Hindlimb muscle (tissue), 1 donor: ENCODE data around the gene NCBP3. TPM values are rescaled to one million over a fixed set of nuclear protein-coding genes. Genes with fewer than 3 reads are reported as not detected.
"Not testable (repeated sequence)": the region's sequence is repeated elsewhere in the genome, so short reads cannot be mapped to it uniquely, and the experiment has no call there.

Experiments used
- DNase-seq: peaks from one replicate; pipeline ENCODE4 v3.0.0-alpha.2; 2013
- polyA plus RNA-seq: library from polyadenylated mRNA; unstranded; fragments of 120-200 nt; gene quantifications from one replicate; pipeline ENCODE4 v1.2.1, GENCODE V29; 2013; ENCODE audit not compliant: insufficient read length

NCBP3 gene
- polyA plus RNA-seq, 1 donor, result 66.5 TPM

DNA sequence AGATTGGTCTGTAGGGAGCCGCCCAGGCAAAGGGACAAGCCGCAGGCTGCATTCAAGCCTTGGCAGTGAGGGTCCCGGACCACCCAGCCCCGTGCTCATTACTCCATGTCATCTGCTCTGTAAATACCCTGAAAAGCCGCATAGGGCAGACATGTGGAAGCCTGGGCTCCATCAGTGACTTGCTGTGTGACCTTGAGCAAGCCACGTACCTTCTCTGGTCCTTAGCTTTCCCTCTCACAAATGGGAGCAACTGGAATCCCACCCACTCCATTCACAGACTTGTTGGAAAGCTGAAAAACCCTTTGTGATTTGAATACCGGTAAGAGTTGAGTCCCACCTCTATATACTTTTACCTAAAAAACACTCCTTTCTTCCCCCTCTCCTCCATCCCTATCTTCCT lies 34.9 kb upstream of the NCBP3 start:
- no peak for DNase-seq

DNA sequence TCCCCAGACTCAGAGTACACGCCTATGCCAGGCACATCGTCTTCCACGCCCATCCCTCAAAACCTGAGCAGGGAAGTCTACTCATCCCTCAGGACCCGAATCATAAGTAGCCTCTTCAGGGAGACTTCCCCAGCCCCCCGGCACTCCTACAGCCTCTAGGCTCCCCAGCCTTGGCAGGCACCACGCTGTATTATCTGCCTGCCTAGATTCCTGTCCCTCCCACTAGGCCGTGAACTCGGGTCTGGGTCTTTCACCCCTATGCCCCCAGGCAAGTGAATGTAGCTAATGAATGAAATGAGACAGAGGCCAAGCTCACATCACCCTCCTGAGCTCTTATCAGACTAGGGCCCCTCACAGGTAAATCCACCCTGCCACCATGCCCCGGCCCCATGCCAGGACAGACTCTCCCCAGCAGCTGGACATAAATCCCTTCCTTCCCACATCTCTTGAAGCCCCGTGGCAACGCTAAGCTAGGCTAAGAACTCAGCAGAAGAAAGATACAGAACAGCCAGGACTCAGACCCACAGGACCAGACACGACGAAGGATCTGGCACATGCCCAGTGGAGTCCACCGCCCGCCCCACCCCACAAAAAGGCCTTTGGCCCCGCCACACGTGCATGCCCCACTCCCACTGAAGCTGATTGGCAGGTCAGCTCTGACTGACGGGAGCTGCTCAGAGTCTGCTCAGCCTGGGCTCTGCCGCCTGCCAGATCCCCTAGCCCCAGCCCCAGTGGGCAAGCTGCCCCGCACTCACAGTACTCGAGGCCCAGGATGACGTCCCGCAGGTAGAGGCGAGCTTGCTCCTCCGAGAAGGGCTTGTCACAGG lies 33.8 kb upstream of the NCBP3 start:
- no peak for DNase-seq

GRCh38 chr17:3879186-3879585 lies 33.1 kb upstream of the NCBP3 start:
- DNase-seq, result no peak

GRCh38 chr17:3877220-3877619 lies 31.2 kb upstream of the NCBP3 start:
- no peak for DNase-seq

- DNase-seq, result no peak
Observed at GRCh38 chr17:3875317-3875716, 29.3 kb upstream of the NCBP3 start.

DNA sequence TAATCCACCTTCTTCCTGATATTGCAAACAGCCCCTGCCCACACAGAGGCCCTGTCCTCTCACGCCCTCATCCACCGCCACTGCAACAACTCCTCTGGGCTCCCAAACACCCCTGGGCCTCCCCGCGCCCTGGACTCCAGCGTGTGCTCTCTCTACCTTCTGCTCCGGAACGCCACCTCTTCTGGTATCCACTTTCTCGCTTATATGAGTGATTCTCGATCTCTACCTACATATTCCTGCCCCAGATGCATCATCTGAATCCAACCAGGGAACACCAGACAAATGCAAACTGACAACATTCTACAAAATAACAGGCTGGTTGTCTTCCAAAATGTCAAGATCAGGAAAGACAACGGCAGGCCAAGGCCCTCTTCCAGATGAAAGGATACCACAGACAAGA lies 27.8 kb upstream of the NCBP3 start:
- no peak for DNase-seq

GRCh38 chr17:3870871-3871306 lies 24.8 kb upstream of the NCBP3 start:
- no peak for DNase-seq

DNA sequence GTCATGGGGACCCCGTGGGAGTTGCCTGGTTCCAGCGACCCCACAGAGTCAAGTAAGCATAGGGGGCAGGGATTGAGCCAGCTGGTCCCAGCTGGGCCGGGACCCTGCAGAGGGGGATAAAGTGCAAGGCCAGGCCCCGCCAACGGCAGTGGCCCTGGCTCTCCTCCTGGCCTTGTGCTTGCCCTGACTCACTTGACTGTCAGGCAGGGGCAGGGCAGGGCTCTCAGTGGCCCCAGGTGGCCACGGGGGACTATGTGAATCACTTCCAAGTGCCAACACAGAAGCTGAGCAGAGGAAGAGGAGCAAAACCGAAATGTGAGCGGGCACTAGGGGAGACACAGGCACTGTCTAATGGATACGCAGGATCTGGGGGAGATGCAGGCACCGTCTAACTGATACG lies 21.6 kb upstream of the NCBP3 start:
- DNase-seq, result no peak

DNA sequence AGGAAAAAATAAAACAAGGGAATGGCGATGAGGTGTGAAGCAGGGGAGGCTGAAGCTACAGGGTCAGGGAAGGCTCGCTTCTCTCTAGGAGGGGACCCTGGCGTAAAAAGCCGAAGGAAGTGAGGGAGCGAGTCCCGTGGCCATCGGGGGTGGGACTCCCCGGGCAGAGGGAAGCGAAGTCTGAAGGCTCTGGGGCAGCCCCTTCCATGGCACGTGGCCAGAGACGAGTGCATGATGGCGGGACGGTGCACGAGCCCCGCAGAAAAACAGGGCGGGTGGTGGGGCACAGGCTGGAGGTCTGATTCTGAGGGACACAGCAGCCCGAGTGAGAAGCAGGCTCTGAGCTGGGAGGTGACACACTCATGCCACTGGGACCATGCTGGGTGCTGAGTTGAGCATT lies 21.1 kb upstream of the NCBP3 start:
- DNase-seq, result no peak

GRCh38 chr17:3866276-3866675 lies 20.2 kb upstream of the NCBP3 start:
- no peak for DNase-seq

DNA sequence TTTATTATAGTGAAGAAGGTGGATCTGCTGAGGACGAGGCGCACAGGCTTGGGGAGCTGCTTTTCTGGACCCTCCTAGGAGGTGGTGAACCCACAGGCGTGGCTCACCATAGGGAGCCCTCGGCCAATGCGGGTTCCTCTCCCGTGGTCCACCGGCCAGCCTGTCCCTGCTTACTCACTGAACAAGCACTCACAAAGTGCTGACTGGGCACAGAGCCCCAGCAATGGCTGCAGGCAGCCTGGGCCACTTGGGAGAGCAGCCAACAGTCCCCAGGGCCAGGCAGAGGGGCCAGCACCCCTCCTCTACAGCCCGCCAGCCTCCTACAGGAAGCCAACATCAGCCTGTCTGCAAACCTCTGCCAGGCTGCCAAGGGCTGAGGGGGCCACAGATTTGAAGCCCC lies 19.1 kb upstream of the NCBP3 start:
- DNase-seq, result no peak

GRCh38 chr17:3864534-3864933 lies 18.5 kb upstream of the NCBP3 start:
- no peak for DNase-seq

DNA sequence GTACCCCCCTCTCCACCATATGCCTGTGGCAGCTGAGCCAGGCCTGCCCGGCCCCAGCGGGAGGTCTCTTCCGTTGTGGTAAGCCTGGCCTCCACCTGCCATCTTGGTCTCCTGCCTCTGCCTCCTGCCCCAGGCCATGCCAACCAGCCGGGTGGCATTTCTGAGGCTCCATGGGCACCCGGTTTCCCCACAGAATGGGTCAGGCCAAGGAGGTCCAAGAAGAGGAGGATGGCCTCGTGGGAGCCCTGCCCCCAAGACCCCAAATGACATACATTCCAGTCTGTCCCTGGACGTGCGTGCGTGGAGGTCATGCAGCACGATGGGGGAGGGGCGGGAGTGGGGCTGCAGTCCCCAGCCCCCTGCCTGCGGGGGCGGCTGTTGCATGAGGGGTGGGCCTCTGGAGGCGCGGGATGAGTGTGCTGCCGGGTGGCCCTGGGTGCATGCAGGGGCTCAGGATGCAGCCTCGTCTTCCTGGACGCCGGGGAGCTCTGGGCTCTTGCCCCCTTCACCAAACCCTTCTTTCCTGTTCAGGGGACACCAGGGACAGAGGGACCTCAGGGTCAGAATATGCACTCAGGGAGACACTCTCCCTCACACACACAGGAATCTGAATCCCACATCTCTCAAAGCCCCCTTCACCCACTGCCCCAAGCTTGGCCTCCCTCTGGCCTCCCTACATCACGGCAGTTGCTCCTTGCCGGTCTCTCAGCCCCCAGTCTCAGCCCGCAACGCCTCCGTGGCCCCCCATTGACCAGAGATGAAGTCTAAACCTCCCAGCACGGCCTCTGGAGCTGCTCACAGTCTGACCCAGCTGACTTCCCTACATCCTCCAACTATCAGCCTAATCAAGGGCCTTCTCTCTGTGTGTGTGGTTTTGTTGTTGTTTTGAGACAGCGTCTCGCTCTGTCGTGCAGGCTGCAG lies 16.0 kb upstream of the NCBP3 start:
- DNase-seq, result no peak

DNA sequence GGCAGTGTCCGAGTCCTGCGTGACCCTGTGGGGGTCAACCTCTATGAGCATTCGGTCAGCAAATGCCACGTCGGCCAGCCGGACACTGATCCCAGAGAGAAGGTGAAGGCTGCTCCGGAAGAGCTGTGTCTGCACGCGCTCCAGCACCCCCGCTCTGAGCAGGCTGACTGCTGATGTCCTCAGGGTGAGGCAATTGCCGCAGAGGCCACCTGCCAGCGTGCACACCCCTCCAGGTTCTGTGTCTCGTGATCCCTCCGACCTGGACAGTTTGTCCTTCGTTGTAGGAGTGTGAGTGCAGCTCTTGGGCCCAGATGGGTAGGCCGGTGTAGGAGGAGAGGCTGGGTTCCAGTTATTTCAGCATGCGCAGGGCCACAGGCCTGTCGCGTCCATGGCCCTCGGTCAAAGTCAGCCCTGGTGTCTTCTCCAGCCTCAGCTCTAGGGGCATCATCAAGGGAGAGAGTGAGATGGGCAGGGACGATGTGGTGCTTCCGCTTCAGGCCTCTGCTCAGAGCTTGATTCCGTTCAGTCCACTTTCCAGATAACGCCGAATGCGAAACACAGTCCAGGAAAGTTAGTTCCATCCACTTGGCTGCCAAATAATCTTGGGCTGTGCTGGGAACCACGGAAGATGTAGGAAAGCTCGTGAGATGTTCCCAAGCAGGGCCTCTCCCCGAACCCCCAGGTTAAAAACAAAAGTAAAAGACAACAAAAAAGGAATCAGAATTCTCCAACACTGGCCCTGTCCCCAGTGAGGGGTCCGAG lies 15.1 kb upstream of the NCBP3 start:
- DNase-seq, result no peak

DNA sequence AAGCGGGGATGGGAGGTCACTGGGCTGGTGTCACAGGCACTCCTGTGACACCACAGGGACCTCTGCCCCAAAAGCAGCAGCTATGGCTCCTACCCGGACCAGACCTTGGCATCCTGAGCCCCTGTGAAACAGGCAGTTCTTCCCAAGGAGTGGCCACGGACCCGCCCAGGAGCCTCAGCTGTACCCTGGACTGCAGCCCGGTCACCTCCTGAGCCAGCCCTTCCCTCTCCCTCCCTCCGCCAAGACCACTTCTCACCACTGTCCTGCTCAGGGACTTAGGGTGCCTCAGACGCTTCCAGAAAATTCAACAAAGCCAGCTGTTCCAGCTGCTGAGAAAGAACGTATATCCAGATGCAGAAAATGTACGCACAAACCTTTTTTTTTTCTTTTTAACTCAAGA lies 13.9 kb upstream of the NCBP3 start:
- DNase-seq, result peak; percentile 76

GRCh38 chr17:3857261-3858105 lies 11.4 kb upstream of the NCBP3 start:
- DNase-seq, result no peak

- DNase-seq, result not testable (repeated sequence)
Observed at GRCh38 chr17:3854204-3854603, 8.2 kb upstream of the NCBP3 start.

DNA sequence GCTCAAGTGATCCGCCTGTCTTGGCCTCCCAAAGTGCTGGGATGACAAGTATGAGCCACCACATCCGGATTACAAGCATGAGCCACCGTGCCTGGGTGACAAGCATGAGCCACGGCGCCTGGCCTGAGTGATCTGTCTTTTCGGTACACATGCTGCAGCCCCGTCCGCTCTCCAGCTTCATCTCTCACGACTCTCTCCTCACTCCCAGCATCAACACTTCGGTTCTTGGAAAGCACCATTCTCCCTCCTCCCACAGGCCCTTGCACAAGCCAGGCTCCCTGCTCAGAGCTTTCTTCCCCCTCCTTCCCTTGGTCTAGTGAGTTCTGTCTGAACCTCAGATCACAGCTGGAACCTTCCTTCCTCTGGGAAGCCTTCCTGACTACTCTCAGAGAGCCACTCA lies 6.5 kb upstream of the NCBP3 start:
- DNase-seq, result no peak

DNA sequence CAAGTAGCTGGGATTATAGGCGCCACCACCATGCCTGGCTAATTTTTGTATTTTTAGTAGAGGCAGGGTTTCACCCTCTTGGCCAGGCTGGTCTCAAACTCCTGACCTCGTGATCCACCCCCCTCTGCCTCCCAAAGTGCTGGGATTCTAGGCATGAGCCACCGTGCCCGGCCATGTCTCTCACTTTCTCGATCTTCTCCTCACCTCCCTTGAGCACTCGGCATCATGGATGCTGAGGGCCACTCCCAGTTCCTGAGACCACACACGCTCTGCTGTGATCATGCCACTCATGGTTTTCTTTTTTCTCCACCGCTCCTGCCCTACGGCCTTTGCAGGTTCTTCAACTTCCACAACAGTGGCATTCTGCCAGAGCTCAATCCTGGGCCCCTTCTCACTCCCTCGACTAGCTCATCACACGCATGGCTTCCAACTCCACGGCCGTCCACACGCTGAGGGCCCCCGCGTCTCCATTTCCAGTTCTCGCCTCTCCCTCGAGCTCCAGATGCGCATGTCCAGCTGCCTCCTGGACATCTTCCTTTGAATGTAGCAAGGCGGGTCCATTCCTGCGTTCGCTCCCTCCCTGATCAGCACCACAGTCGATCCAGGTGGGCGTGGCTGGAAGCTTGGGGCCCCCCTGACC lies 5.5 kb upstream of the NCBP3 start:
- no peak for DNase-seq

DNA sequence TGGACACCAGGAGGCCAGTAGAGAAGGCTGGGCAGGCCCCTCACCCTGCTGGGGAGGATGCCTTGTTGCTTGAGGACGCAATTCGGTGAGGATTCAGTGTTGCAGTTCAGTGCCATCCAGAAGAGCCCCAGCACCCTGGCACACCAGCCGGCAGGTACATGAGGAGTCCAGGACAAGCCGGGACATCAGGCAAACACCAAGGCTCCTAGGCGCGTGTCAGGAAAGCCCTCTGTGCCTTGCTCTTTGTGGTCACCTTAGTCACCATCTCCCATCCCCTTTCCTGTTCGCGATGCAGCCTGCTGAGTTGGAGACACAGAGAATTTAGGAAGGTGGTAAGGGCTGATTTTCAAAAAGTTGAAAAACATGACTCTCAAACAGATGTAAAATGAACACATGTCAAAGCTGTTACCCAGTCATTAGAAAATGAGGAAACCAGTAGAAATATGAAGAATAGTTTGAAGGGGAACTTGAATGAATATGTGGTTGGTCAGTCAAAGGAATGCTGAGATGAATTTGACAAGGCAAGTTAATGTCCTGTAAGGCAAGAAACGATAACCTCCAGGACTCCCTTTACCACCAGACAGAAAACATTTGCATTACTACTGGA lies 2.3 kb upstream of the NCBP3 start:
- DNase-seq, result no peak

- no peak for DNase-seq
Observed at GRCh38 chr17:3847165-3847670, 1.2 kb upstream of the NCBP3 start.
